ENCODE data around the gene DUXB.

DNA sequence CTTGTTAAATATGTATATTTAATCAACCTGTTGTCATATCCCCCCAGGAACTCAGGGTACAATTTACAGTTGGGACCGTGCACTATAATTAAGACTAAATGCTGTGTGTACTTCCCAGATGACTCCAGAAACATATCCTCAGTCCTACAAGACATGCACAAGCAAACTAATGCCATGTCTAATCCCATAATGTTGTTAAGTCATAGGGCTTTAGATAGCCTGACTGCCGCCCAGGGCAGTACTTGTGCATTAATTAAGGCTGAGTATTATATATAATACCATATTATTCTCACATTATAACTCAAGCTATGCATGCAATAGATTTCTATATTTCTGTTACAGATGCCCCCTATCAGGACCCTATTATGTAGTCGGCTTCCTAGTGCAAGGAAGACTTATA is 45.1 kb upstream of the DUXB start:
- TF ChIP-seq, protein P1, sequence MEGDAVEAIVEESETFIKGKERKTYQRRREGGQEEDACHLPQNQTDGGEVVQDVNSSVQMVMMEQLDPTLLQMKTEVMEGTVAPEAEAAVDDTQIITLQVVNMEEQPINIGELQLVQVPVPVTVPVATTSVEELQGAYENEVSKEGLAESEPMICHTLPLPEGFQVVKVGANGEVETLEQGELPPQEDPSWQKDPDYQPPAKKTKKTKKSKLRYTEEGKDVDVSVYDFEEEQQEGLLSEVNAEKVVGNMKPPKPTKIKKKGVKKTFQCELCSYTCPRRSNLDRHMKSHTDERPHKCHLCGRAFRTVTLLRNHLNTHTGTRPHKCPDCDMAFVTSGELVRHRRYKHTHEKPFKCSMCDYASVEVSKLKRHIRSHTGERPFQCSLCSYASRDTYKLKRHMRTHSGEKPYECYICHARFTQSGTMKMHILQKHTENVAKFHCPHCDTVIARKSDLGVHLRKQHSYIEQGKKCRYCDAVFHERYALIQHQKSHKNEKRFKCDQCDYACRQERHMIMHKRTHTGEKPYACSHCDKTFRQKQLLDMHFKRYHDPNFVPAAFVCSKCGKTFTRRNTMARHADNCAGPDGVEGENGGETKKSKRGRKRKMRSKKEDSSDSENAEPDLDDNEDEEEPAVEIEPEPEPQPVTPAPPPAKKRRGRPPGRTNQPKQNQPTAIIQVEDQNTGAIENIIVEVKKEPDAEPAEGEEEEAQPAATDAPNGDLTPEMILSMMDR (IDR thresholded peaks at IDR 0.05): no peak
- TF ChIP-seq POLR2A (IDR thresholded peaks at IDR 0.05): no peak

All from adrenal gland (tissue), 5 donors.